A673 (cell line): ENCODE data around the gene SIN3B. TPM values are rescaled to one million over a fixed set of nuclear protein-coding genes. Genes with fewer than 3 reads are reported as not detected.

Experiments used
- BruUV-seq: library from RNA; stranded (reverse); fragments of 400-500 nt; replicated peaks from 2 replicates; lab custom pipeline; 2021; lab: Mats Ljungman, UMichigan
- CTCF ChIA-PET: fragments of 300-600 bp; sonication (Branson Sonifier 250); formaldehyde crosslinking; loops from one replicate; lab custom pipeline; 2022; ENCODE audit warnings: antibody characterized with exemption; lab: Charles Lee
- POLR2A ChIA-PET: fragments of 300-600 bp; sonication (Branson Sonifier 250); formaldehyde crosslinking; loops from one replicate; lab custom pipeline; 2022; ENCODE audit warnings: antibody characterized with exemption; ENCODE audit not compliant: low non-redundant PET; lab: Charles Lee
- DNase-seq: peaks from one replicate; pipeline ENCODE4 v3.0.0-alpha.2; 2015; ENCODE audit warnings: low spot score
- H3K27ac ChIP-seq: fragments of 200-600 bp; sonication (generic); 2 replicates; pipeline ENCODE4 v1.5.1; 2016; ENCODE audit warnings: mixed run types, low read depth, mild to moderate bottlenecking, mixed read lengths, antibody characterized with exemption, low read length; ENCODE audit not compliant: poor library complexity, severe bottlenecking
- H3K27me3 ChIP-seq: fragments of 200-600 bp; sonication (generic); replicated peaks from 2 replicates; pipeline ENCODE4 v1.6.1; 2017; ENCODE audit warnings: mixed run types, low read depth, mild to moderate bottlenecking, mixed read lengths, antibody characterized with exemption, low read length; ENCODE audit not compliant: insufficient read depth, poor library complexity
- H3K36me3 ChIP-seq: fragments of 200-600 bp; sonication (generic); 2 replicates; pipeline ENCODE4 v1.6.1; 2016; ENCODE audit warnings: mixed run types, mild to moderate bottlenecking, mixed read lengths, antibody characterized with exemption, low read length; ENCODE audit not compliant: insufficient read depth, poor library complexity, severe bottlenecking
- H3K4me1 ChIP-seq: fragments of 200-600 bp; sonication (generic); 2 replicates; pipeline ENCODE4 v1.6.1; 2017; ENCODE audit warnings: mixed run types, mild to moderate bottlenecking, mixed read lengths, antibody characterized with exemption, low read length; ENCODE audit not compliant: insufficient read depth, poor library complexity, severe bottlenecking
- H3K4me3 ChIP-seq: fragments of 200-600 bp; sonication (generic); 2 replicates; pipeline ENCODE4 v1.5.1; 2016; ENCODE audit warnings: low read depth, mixed run types, mild to moderate bottlenecking, mixed read lengths, low read length; ENCODE audit not compliant: poor library complexity, severe bottlenecking
- H3K9me3 ChIP-seq: fragments of 200-600 bp; sonication (generic); 2 replicates; pipeline ENCODE4 v1.6.1; 2016; ENCODE audit warnings: mixed run types, low read depth, mild to moderate bottlenecking, mixed read lengths, antibody characterized with exemption, low read length; ENCODE audit not compliant: poor library complexity, severe bottlenecking
- EZH2 ChIP-seq: fragments of 200-600 bp; sonication (generic); IDR thresholded peaks from 2 replicates; pipeline ENCODE4 v1.6.1; 2017; ENCODE audit warnings: borderline replicate concordance, low read depth, mild to moderate bottlenecking, mixed read lengths, antibody characterized with exemption, low read length; ENCODE audit not compliant: poor library complexity, severe bottlenecking
- intact Hi-C: fragments of 100-400 bp; cut with micrococcal nuclease; formaldehyde crosslinking; loops from one replicate; pipeline ENCODE4 v1.10.0; 2022; ENCODE audit not compliant: unreplicated experiment
- total RNA-seq: library from RNA; stranded (reverse); gene quantifications from 2 replicates; pipeline ENCODE4 v1.2.3, GENCODE V29; 2021
- TF ChIP-seq, protein P1 (sequence below): fragments of 300-800, 200-600 bp; sonication (generic); conservative IDR thresholded peaks from 2 replicates; pipeline ENCODE4 v1.5.1; 2017; ENCODE audit warnings: low read depth, mild to moderate bottlenecking, antibody characterized with exemption, low read length, moderate library complexity, mixed read lengths

SIN3B gene
- total RNA-seq, 1 experiment from 2014 or later = 76.7 TPM

GRCh38 chr19:16928351-16928750, 99.2 kb downstream of the SIN3B start:
- H3K4me3 ChIP-seq = no peak overlapping the region
- DNase-seq = no peak
- peaks cover 6% of the 10 kb centered on the region for H3K9me3 ChIP-seq
- TF ChIP-seq, protein P1, sequence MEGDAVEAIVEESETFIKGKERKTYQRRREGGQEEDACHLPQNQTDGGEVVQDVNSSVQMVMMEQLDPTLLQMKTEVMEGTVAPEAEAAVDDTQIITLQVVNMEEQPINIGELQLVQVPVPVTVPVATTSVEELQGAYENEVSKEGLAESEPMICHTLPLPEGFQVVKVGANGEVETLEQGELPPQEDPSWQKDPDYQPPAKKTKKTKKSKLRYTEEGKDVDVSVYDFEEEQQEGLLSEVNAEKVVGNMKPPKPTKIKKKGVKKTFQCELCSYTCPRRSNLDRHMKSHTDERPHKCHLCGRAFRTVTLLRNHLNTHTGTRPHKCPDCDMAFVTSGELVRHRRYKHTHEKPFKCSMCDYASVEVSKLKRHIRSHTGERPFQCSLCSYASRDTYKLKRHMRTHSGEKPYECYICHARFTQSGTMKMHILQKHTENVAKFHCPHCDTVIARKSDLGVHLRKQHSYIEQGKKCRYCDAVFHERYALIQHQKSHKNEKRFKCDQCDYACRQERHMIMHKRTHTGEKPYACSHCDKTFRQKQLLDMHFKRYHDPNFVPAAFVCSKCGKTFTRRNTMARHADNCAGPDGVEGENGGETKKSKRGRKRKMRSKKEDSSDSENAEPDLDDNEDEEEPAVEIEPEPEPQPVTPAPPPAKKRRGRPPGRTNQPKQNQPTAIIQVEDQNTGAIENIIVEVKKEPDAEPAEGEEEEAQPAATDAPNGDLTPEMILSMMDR = no peak
- TF ChIP-seq EZH2 = no peak
- no peak overlapping the region for H3K27ac ChIP-seq
- H3K4me1 ChIP-seq = no peaks in the 10 kb centered on the region
- intact Hi-C loops = no loop called here
- ChIA-PET CTCF (no interaction called here), POLR2A (no interaction called here)
- no peaks in the 10 kb centered on the region for H3K36me3 ChIP-seq
- H3K27me3 ChIP-seq = no peaks in the 10 kb centered on the region
- no TSS peak for BruUV-seq

DNA sequence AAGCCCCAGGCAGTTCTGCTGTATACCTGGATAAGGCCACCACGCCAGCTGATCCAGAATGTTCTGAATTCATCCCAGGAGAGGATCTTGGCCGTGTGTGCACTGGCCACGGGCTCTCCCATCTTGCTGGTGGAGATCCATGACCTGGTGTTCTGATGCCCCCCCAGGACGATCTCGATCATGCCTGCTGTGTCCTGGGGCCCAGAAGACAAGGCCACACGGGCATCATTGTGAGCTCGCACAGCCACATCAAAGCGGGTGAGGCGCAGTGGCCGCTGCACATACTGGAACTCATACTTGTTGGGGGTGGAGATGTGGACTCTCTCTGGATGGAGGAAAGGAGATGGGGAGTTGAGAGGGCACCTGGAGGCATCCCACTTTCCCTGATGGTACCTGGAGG, 99.7 kb downstream of the SIN3B start:
- Histone ChIP-seq H3K36me3 (no peaks in the 10 kb centered on the region), H3K4me3 (no peak overlapping the region), H3K4me1 (no peaks in the 10 kb centered on the region), H3K27me3 (no peaks in the 10 kb centered on the region), H3K27ac (no peak overlapping the region), H3K9me3 (peaks cover 6% of the 10 kb centered on the region)
- intact Hi-C loops = no loop called here
- TF ChIP-seq, protein P1 = no peak
- TF ChIP-seq EZH2 = no peak
- no peak for DNase-seq
- POLR2A ChIA-PET = no interaction called here
- no TSS peak for BruUV-seq
- CTCF ChIA-PET = no interaction called here

Other genes with a start within 250 kb of the SIN3B start
- gene MED26, start 201.2 kb upstream of the SIN3B start, total RNA-seq = 13.4 and 15.6 TPM in 2 replicates
- gene SMIM7, start 169.3 kb upstream of the SIN3B start, total RNA-seq = 67.0 and 82.7 TPM in 2 replicates
- gene TMEM38A, start 168.3 kb upstream of the SIN3B start, total RNA-seq = 8.3 and 8.6 TPM in 2 replicates
- 1.7 and 1.8 TPM in 2 replicates for gene NWD1, start 109.6 kb upstream of the SIN3B start, total RNA-seq
- not detected in 2 replicates for gene F2RL3, start 59.6 kb downstream of the SIN3B start, total RNA-seq
- 0.82 and 1.0 TPM in 2 replicates for gene CPAMD8, start 197.4 kb downstream of the SIN3B start, total RNA-seq
- 66.4 and 68.1 TPM in 2 replicates for gene HAUS8, start 246.1 kb downstream of the SIN3B start, total RNA-seq
- gene MYO9B, start 246.4 kb downstream of the SIN3B start, total RNA-seq = 85.2 and 85.4 TPM in 2 replicates